HG03442 (cell line): Measurements from ENCODE around the gene C12orf75.

ENCODE experiments used
- ATAC-seq: cut with Tn5 transposase; IDR thresholded peaks from one replicate; pipeline ENCODE4 v1.9.1; 2021; ENCODE audit warnings: mild to moderate bottlenecking, moderate library complexity; ENCODE audit not compliant: unreplicated experiment

Gene C12orf75

GRCh38 chr12:105409801-105410471 is 79.4 kb downstream of the C12orf75 start:
- ATAC-seq: no peak

- ATAC-seq: no peak
Measured at GRCh38 chr12:105413911-105414487, 83.5 kb downstream of the C12orf75 start.

DNA sequence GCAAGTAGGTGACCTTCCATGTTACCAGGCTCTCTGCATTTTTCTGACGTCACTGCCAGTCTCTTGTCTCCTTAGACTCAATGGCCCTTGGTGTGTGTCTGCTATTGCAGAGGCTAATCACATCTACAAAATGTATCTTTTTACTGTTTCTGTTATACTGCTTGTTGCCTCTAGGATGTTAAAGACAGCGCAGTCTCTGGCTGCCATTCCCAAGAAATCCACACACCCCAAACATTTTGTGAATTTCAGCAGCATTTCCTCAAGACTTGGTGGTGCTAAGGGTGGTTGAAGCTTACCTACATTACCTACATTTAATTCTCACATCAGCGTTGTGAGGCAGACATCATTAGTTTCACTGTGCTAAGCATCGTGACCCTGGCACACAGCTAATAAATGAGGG is 87.2 kb downstream of the C12orf75 start:
- ATAC-seq: no peak

DNA sequence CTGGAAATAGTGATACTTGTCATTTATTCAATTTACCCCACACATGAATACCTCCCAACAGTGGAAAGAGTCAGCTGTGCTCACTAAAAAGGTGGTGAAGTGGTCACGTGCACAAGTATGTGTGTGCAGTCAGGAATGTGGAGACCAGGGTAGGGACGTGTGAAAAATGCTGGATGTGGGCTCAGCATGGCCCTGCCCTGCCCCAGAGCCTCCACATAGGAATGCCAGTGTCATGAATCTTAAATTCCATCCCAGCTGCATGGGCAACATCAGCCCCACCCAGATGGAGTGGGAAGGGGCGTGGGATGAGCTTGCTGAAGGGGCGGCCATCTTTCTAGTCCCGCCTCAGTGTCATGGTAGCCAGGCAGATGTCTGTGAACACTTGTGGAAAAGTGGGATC is 87.7 kb downstream of the C12orf75 start:
- ATAC-seq: no peak

- ATAC-seq: no peak
Measured at GRCh38 chr12:105418821-105419291, 88.4 kb downstream of the C12orf75 start.

- no peak for ATAC-seq
Measured at GRCh38 chr12:105419606-105420005, 89.1 kb downstream of the C12orf75 start.

- ATAC-seq: no peak
Measured at GRCh38 chr12:105420046-105420445, 89.6 kb downstream of the C12orf75 start.

GRCh38 chr12:105420659-105421240 is 90.3 kb downstream of the C12orf75 start:
- peak; percentile 47 for ATAC-seq
